ENCODE results near the gene EMID1.

GRCh38 chr22:29207243-29207550 lies 1.5 kb downstream of the EMID1 start:
- TF ChIP-seq EZH2 (IDR thresholded peaks at IDR 0.05), result no peak
- no peak for TF ChIP-seq CTCF (IDR thresholded peaks at IDR 0.05)
- no peak for TF ChIP-seq EZH2phosphoT487 (IDR thresholded peaks at IDR 0.05)

All from neural progenitor cell (in vitro differentiated cells).